CD4-positive, alpha-beta T cell treated with Interleukin-4 for 1 hour (primary cell): ENCODE data around the gene NLRP13.
"Not testable (repeated sequence)": the region's sequence is repeated elsewhere in the genome, so short reads cannot be mapped to it uniquely, and the experiment has no call there.

ENCODE experiments used
- DNase-seq, 2 donors: peaks; one replicate each; pipeline ENCODE4 v3.0.0-alpha.2; 2020 to 2022

NLRP13 gene, protein sequence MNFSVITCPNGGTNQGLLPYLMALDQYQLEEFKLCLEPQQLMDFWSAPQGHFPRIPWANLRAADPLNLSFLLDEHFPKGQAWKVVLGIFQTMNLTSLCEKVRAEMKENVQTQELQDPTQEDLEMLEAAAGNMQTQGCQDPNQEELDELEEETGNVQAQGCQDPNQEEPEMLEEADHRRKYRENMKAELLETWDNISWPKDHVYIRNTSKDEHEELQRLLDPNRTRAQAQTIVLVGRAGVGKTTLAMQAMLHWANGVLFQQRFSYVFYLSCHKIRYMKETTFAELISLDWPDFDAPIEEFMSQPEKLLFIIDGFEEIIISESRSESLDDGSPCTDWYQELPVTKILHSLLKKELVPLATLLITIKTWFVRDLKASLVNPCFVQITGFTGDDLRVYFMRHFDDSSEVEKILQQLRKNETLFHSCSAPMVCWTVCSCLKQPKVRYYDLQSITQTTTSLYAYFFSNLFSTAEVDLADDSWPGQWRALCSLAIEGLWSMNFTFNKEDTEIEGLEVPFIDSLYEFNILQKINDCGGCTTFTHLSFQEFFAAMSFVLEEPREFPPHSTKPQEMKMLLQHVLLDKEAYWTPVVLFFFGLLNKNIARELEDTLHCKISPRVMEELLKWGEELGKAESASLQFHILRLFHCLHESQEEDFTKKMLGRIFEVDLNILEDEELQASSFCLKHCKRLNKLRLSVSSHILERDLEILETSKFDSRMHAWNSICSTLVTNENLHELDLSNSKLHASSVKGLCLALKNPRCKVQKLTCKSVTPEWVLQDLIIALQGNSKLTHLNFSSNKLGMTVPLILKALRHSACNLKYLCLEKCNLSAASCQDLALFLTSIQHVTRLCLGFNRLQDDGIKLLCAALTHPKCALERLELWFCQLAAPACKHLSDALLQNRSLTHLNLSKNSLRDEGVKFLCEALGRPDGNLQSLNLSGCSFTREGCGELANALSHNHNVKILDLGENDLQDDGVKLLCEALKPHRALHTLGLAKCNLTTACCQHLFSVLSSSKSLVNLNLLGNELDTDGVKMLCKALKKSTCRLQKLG

GRCh38 chr19:55931936-55932386 is at the start of gene NLRP13:
Gene NLRP13, minus strand, starts transcription at chr19:55932336. Its CDS starts 25 bp downstream, at chr19:55932311.
- DNase-seq, result no peak

DNA sequence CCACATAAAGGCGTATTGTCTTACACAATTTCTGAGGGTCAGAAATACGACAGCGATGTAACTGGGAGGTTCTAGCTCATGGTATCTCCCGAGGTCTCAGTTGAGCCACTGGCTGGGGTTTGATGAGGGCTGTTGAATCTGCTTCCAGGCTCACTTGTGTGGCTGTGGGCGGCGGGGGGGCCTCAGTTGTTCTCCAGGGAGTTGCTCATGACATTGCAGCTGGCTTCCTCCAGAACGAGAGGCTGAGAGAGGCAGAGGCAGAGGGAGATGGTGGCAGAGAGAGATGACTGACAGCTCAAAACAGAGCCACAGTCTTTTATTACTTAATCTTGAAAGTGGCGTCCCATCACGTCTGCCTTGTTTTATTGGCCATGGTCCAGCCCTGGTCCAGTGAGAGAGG is 48.3 kb upstream of the NLRP13 start:
- DNase-seq, result no peak

GRCh38 chr19:55973982-55974381 is 41.8 kb upstream of the NLRP13 start:
- DNase-seq, result no peak

DNA sequence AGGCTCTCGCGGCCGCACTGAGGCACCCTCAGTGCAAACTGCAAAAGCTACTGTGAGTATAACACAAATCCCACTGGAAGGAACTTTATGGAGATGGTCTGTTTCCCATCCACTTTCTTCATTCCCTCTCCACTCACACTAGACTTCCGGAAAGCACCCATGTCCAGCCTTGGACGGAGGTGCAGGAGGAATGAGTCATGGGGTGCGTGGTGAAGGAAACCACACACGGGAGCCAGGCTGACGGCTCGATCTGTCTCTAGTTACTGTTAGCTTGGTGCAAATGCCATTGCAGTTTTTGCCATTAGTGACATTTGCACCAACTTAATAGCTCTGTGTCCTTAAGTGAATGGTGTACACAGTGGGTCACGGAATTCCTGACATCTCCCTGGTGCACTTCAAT is 30.1 kb upstream of the NLRP13 start:
- DNase-seq, result no peak

DNA sequence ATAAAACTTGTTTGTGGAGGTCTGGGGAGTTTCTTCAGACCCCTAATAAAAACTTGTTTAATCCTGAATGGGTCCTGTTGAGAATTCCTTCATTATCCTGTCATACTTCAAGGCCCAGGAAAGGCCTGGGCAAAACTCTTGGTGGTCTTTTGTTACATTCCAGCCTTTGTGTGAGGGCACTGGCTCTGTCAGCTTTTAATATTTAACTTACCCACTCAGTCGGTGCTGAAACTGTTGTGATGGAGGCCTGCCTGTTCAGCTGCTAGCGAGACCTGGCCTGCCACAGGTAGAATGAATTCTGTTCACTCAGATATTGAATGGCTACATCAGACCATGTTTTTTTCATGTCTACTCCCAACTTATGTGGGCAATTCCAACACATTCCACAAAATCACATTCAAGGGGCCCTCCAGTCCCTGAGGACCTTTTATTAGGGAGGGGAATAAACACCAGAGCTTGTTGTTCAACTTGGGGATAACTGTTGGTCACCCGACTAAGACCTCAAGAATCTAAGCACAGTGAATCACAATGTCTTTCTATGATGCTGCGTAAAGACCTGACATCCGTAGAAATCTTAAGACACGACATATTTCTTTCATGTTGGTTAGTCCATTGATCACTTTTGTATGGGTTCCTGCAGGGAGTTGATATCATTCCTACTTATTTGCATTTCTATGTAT is 28.0 kb upstream of the NLRP13 start:
- DNase-seq, result no peak

- no peak for DNase-seq
These were observed 26.2 kb upstream of the NLRP13 start for GRCh38 chr19:55958356-55958755.

DNA sequence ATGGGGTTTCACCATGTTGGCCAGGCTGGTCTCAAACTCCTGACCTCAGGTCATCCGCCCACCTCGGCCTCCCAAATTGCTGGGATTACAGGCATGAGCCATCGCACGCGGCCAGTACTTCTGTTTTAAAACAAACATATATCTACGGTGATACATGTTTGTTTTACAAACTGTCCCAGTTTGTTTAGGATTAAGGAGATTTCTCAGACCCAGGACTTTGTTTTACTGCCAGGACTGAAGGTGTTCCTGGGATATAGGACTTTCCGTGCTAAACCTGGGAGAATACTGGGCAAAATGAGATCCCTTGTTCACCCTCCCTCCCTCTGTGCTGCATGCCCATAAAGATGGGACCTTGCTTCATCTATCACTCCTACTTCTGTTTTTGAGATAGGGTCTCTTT is 24.3 kb upstream of the NLRP13 start:
- DNase-seq, result no peak

GRCh38 chr19:55950566-55950965 is 18.4 kb upstream of the NLRP13 start:
- not testable (repeated sequence) for DNase-seq

DNA sequence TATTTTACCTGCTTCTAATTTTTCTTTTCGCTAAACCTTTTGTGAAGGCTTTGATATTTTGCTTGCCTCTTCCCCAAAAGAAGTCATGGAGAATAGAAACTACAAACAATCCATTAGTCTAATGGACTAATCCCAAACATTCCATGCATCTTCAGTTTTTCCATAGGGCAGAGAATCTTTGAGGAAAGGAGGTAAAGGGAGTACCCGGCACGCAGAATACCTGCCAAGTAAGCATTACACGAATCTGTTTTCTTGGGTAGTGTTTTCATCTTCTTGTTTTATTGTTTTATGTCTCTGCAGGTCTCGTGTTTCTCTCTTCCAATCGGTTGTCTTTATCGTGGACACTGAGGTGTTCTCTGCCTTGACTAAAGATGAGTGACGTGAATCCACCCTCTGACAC is 15.4 kb upstream of the NLRP13 start, which contains the start of gene NLRP8:
TSS of gene NLRP8 (plus strand) at position 301 of the 400 bp plus-strand sequence.
- no peak for DNase-seq

- DNase-seq, result no peak
These were observed 8.2 kb upstream of the NLRP13 start for GRCh38 chr19:55940306-55940705.

- DNase-seq, result no peak
These were observed 7.1 kb upstream of the NLRP13 start for GRCh38 chr19:55939206-55939605.

DNA sequence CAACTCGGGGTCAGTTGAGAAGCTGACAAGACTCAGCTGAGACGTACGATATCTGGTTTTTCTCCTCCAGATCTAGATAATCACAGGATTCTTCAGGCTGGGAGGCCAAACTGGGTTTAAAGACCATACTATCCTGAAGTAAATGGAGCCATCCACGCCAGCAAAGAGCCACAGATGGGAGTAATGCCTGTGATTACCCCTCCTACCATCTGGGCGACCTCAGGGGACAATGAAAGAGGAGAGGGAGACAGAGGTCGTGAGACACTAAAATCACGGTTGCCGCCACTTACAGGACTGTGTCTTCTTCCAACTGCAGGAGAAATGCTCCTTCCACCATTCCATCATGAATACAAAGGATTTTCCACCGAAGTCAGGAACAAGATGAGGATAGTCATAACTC is 3.1 kb upstream of the NLRP13 start:
- DNase-seq, result no peak

DNA sequence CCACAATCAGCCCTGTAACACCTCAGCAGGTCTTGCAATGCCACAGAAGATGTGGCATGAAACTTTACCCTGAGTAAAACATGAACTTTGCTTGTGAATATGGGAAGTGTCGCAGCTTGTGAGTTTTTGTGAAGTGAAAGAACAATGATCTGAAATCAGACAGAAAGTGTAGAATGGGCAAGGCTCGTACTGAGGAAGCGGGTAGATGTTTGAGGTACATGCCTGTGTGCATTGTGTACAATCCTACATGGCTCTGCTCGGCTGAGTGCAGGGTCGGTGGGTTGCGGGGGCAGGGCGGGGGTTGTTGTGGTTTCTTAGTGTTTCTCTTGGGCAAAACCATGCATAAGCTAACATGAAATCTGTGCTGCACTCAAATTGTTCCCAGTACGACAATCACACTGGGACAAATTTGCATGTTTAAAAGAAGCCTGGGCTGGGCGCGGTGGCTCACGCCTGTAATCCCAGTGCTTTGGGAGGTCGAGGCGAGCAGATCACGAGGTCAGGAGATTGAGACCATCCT is 1.1 kb downstream of the NLRP13 start:
- no peak for DNase-seq

DNA sequence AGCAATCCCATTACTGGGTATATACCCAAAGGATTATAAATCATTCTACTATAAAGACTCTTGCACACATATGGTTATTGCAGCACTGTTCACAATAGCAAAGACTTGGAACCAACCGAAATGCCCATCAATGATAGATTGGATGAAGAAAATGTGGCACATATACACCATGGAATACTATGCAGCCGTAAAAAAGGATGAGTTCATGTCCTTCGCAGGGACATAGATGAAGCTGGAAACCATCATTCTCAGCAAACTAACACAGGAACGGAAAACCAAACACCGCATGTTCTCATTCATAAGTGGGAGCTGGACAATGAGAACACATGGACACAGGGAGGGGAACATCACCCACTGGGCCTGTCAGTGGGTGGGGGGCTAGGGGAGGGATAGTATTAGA is 2.9 kb downstream of the NLRP13 start:
- not testable (repeated sequence) for DNase-seq

GRCh38 chr19:55927991-55928390 is 4.1 kb downstream of the NLRP13 start:
- DNase-seq, result no peak

DNA sequence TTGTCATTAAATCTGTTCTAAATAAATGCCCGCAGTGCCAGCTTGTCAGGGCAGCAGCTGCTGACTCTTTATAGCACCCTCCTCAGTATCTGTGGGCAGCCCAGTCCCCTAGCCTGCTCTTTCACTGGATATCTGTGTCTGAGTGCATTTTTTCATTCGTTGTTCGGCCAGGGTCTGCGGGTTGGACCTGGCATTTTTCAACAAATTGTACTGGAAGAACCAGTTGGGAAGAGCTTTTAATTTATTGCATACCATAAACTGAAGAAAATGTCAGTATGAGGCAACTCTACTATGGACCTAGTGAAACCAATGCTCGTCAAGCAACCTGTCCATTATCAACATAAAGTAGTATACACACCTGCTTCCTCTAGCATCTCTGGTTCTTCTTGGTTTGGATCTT is 8.6 kb downstream of the NLRP13 start:
- no peak for DNase-seq

DNA sequence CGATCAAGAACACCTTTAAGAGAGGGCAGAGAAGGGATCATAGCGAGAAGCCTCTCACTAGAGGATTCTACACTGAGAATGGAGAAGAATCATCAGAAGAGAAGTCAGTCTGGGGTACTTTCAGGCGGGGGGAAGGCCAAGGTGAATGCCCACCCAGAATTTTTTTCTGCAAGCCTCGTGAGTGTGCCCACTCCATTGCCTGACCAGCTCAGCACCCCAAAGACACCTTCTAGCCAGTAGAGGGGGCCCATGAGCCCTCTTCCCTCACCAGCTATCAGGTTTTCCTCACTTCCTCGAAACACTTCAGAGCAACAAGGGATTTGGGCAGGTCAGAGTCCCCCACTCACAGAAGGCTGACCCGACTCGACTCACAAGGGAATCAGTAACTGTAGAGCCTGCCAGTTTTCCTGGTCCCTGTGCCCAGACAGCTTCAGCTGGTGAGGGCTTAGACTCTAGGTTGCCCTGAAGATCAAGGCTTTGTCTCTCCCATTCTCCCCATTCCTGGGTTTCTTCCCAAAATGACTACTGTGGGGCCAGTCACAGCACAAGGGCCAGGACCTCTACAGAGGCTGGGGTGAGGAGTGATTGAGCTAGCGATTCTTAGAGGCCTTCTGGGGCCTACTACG is 18.4 kb downstream of the NLRP13 start:
- DNase-seq, result no peak

DNA sequence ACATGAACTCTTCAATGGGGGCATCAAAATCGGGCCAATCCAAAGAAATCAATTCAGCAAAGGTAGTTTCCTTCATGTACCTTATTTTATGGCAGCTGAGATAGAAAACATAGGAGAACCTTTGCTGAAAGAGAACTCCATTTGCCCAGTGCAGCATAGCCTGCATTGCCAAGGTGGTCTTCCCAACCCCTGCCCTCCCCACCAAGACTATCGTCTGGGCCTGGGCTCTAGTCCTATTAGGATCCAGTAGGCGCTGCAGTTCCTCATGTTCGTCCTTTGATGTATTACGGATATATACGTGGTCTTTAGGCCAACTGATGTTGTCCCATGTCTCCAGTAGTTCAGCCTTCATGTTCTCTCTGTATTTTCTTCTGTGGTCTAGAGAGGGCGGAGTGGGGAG is 19.2 kb downstream of the NLRP13 start:
- no peak for DNase-seq

DNA sequence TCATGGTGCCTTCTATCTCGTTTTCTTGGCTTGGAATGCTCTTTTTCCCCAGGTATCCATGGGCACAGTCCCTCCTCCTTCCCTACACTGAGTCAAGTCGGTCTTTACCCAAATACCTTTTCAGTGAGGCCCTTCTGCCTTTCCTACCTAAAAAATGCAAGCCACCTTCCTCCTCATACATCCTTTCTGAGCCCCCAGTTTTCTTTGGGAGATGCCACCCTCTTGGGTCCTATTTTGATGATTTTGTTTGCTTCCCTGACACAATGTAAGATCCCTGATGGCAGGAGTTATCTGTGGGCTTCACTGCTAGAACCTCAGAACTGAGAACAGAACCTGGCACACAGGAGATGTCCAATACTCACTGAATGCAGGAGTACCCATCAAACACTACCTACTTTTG is 22.3 kb downstream of the NLRP13 start:
- no peak for DNase-seq

DNA sequence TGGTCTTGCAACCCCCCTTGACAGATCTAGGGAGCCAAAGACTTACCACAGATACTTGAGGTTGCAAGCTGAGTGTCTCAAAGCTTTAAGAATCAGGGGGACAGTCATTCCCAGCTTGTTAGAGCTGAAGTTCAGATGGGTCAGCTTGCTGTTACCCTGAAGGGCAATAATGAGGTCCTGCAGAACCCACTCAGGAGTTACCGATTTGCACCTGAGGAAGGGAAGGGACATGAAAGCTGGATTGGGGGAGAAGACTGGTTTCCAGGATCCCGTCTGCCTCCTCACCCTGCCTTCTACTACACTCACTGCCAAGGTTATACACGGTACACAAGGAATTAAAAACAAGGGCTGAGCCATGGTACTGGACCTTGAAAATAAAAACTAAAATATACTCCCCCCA is 24.4 kb downstream of the NLRP13 start:
- DNase-seq, result no peak

DNA sequence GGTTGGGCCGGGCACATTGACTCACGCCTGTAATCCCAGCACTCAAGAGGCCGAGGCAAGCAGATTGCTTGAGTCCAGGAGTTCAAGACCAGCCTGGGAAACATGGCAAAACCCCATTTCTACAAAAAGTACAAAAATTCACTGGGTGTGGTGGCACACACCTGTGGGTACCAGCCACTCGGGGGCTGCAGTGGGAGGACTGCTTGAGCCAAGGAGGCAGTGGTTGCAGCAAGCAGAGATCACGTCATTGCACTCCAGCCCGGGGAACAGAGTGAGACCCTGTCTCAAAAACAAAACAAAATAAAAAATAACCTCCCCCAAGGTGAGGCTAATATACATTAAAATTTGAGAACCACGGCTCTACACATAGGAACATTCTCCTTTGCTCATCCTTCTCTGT is 24.9 kb downstream of the NLRP13 start:
- no peak for DNase-seq

DNA sequence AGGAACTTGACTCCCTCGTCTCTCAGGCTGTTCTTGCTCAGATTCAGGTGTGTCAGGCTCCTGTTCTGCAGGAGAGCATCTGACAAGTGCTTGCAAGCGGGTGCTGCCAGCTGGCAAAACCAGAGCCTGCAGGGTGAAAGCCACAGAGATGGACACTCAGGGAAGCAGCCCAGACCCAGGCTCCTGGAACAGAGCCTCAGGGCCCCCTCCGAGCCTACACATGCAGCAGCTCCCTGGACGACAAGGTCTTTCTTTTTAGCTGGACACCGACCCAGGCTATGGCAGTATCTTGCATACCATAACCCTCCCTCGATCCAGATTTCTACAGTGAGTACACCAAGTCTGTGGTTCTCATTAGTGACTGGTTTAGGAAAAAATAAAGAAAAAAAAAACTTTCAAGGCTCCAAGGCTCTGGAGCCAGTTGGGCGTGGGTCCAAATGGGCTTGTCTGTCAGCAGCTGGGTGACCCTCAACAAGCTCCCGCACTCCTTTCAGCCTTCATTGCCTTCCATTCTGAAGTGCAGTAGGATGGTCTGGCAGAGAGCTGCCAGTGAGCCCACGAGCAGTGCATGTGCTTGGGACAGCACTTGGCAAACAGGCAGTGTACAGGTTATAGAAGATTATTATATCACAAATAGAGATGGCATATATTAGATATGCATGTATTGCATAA is 29.9 kb downstream of the NLRP13 start:
- no peak for DNase-seq
